WTC11 (cell line): ENCODE measurements around the gene CELF6.

Experiments
- FOXJ3 ChIP-seq: sonication (generic); formaldehyde crosslinking; IDR thresholded peaks from 2 replicates; pipeline ENCODE4 v1.9.0; 2021; ENCODE audit warnings: missing genetic modification reagents, mild to moderate bottlenecking, borderline replicate concordance
- JAZF1 ChIP-seq: fragments of 250-450 bp; sonication (Bioruptor Pico); IDR thresholded peaks from 2 replicates; pipeline ENCODE4 v1.9.0; 2021; ENCODE audit warnings: moderate library complexity, mild to moderate bottlenecking, inconsistent platforms
- RELA ChIP-seq: sonication (generic); formaldehyde crosslinking; IDR thresholded peaks from 2 replicates; pipeline ENCODE4 v1.8.1; 2022; ENCODE audit warnings: missing genetic modification reagents, mild to moderate bottlenecking, borderline replicate concordance
- TCF7 ChIP-seq: sonication (generic); formaldehyde crosslinking; IDR thresholded peaks from 2 replicates; pipeline ENCODE4 v1.8.0; 2022; ENCODE audit warnings: mild to moderate bottlenecking, low read depth, missing genetic modification reagents, moderate library complexity
- ZNF121 ChIP-seq: sonication (generic); formaldehyde crosslinking; IDR thresholded peaks from 2 replicates; pipeline ENCODE4 v1.8.0; 2023; ENCODE audit warnings: missing genetic modification reagents
- TF ChIP-seq, protein P1 (sequence below): fragments of 200-600 bp; IDR thresholded peaks from 2 replicates; pipeline ENCODE4 v1.8.0; 2022; ENCODE audit warnings: antibody characterized with exemption
- TF ChIP-seq, protein P2 (sequence below): fragments of 250-450 bp; sonication (Bioruptor Pico); IDR thresholded peaks from 2 replicates; pipeline ENCODE4 v1.9.0; 2021; ENCODE audit warnings: mild to moderate bottlenecking

DNA sequence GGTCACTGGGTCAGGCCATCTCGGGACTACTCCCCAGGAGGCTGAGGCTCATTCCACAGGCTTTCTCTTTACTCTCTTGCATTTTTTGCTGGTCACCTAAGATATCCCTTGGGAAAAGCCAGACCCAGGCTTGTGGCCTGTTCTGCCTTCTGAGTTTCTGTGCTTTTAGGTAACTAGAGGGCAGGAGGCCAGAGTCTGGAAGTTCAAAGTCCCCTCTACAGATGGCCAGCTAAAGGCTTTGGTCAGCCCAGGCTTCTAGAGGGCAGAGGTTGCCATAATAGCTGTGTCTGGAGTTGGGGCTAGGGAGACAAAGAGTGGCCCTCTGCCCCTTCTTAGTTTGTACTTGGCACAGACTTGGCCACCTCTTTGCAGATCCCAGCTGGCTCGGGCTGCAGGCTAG is 39.2 kb downstream of the CELF6 start:
- TF ChIP-seq, protein P1, sequence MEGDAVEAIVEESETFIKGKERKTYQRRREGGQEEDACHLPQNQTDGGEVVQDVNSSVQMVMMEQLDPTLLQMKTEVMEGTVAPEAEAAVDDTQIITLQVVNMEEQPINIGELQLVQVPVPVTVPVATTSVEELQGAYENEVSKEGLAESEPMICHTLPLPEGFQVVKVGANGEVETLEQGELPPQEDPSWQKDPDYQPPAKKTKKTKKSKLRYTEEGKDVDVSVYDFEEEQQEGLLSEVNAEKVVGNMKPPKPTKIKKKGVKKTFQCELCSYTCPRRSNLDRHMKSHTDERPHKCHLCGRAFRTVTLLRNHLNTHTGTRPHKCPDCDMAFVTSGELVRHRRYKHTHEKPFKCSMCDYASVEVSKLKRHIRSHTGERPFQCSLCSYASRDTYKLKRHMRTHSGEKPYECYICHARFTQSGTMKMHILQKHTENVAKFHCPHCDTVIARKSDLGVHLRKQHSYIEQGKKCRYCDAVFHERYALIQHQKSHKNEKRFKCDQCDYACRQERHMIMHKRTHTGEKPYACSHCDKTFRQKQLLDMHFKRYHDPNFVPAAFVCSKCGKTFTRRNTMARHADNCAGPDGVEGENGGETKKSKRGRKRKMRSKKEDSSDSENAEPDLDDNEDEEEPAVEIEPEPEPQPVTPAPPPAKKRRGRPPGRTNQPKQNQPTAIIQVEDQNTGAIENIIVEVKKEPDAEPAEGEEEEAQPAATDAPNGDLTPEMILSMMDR = no peak
- TF ChIP-seq TCF7 (CRISPR knock-in tag) (no peak), ZNF121 (CRISPR knock-in tag) (no peak), RELA (CRISPR knock-in tag) (no peak), JAZF1 (CRISPR knock-in tag) (no peak), FOXJ3 (CRISPR knock-in tag) (no peak)
- TF ChIP-seq, protein P2, sequence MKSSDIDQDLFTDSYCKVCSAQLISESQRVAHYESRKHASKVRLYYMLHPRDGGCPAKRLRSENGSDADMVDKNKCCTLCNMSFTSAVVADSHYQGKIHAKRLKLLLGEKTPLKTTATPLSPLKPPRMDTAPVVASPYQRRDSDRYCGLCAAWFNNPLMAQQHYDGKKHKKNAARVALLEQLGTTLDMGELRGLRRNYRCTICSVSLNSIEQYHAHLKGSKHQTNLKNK (CRISPR knock-in tag) = no peak
